ENCODE measurements around the gene ATG9A.
A peak's percentile ranks its signal among the peaks of the same experiment; 100 is the strongest.

ATG9A gene

DNA sequence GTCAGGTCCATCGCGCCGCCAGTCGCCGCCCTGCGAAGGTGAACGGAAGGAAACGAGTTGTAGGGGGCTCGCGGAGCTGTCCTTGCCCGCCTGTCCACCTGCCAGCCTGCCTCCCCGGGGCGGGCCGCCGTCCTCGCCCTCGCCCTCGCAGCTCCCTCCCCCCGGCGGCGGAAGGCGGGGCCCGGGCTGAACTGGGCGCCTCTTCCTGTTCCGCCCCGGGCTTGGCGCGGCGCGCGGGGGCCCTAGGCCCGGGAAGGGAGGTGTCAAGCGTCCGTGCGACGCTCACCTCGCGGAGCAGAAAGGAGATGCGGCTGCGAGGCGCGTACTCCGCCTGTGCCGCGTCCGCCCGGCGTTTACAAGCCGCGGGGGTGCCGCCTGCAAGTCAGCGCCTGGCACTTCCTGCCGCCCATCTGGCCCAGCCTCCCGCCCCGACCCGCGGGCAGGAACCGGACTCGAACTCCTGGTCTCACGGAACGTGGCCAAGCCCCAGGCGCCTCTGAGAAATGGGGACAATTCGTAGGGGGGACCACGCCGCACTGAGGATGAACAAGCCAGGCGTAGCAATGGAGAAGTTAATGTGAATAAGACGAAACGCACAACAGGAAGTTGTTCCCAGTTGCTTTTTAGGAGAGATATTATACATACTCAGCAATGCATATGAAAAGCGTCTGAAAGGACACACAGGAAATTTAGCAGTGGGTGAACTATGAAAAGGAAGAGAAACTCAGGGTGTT is 52.5 kb downstream of the ATG9A start, which contains the start of gene CNPPD1:
CNPPD1 (minus strand) TSS at position 108 of the 734 bp plus-strand sequence; CDS start at position 11, 97 bp downstream.
- DNase-seq (ENCODE audit: low spot score), result peak; percentile 87

GRCh38 chr2:219175928-219176817 is 53.3 kb downstream of the ATG9A start:
- DNase-seq (ENCODE audit: low spot score), result no peak

DNA sequence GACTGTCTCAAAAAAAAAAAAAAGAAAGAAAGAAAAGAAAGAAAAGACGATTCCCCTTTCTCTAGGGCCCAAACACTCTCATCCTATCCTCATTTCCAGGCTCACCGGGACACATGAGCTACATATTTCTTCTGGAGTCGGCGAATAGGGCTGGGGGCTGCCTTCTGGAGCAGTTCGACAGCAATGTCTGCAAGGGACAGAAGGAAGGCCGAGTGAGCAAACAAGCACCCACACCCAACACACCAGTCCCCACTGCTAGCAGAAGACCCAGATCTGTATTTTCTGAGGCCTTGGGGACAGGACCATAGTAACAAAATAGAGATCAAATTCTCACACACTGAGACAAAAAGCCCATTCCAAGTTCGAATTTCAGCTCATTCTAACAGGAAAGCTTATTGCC is 54.0 kb downstream of the ATG9A start:
- no peak for DNase-seq (ENCODE audit: low spot score)

- DNase-seq (ENCODE audit: low spot score), result no peak
Measured at GRCh38 chr2:219174801-219175200, 54.6 kb downstream of the ATG9A start.

GRCh38 chr2:219174146-219174545 is 55.3 kb downstream of the ATG9A start:
- DNase-seq (ENCODE audit: low spot score), result no peak

- no peak for DNase-seq (ENCODE audit: low spot score)
Measured at GRCh38 chr2:219173176-219173575, 56.3 kb downstream of the ATG9A start.

DNA sequence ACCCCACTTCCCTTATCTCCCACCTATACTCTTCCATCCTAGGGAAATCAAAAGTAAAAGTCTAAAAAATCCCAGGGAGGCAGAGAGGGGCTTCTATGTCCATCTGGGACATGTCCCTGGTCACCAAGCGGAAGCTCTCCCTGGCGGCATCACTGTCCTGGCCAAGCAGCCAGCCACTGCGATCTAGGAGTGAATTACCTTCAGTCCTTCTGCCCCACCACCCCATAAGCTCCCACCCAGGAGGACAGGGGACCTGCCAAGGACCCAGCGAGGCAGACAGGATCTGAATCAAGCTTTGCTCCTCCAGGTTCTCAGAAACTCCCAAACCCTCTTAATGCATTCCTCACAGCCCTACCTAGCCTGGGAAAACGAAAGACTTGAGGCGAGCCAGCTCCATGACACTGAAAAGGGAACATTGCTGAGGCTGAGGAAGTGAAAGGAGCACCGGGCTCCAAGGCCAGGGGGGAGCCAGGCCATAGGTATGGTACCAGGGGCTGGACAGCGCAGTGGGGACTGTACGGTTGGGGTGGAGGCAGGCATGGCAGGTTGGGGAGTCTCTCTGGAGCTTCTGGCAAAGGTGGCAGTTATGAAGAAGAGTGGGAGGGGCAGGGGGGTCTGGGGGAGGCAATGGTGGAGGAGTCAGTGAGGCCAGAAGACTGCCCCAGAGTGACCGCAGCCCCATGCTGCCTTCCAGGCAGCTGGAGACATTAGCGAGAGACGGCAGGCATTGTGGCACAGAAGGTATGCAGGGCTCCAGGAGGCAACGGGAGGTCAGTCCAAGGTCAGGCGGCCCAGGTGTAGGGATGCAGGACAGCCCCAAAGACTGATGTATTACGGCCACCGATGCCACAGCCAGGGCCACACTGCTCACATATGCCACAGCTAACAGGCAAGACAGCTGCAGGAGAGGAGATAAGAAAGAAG is 56.9 kb downstream of the ATG9A start:
- no peak for DNase-seq (ENCODE audit: low spot score)

GRCh38 chr2:219171231-219171651 is 58.2 kb downstream of the ATG9A start:
- DNase-seq (ENCODE audit: low spot score), result no peak

GRCh38 chr2:219169930-219170654 is 59.3 kb downstream of the ATG9A start, which contains the start of gene SLC23A3:
Gene SLC23A3, minus strand, starts transcription at chr2:219170029. Its CDS starts 45 bp downstream, at chr2:219169984.
- DNase-seq (ENCODE audit: low spot score), result no peak
